ENCODE data around the gene APC2.

DNA sequence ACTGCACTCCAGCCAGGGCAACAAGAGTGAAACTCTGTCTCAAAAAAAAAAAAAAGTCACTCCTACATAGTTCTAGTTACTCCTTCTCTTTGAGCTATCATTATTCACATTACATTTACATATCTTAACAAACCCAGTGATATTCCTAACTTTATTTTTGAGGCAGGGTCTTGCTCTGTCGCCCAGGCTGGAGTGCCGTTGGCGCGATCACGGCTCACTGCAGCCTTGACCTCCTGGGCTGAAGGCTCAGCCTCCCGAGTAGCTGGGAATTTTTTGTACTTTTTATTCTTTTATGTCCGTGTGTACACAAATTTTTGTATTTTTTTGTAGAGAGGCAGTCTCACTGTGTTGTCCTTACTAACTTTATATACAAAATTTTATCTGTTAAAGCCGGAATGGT lies 12.3 kb upstream of the APC2 start:
- TF ChIP-seq POLR2A (IDR thresholded peaks at IDR 0.05), result no peak
- TF ChIP-seq, protein P1, sequence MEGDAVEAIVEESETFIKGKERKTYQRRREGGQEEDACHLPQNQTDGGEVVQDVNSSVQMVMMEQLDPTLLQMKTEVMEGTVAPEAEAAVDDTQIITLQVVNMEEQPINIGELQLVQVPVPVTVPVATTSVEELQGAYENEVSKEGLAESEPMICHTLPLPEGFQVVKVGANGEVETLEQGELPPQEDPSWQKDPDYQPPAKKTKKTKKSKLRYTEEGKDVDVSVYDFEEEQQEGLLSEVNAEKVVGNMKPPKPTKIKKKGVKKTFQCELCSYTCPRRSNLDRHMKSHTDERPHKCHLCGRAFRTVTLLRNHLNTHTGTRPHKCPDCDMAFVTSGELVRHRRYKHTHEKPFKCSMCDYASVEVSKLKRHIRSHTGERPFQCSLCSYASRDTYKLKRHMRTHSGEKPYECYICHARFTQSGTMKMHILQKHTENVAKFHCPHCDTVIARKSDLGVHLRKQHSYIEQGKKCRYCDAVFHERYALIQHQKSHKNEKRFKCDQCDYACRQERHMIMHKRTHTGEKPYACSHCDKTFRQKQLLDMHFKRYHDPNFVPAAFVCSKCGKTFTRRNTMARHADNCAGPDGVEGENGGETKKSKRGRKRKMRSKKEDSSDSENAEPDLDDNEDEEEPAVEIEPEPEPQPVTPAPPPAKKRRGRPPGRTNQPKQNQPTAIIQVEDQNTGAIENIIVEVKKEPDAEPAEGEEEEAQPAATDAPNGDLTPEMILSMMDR (IDR thresholded peaks at IDR 0.05), result no peak
